Measurements from ENCODE around the gene HLCS.

HLCS gene

DNA sequence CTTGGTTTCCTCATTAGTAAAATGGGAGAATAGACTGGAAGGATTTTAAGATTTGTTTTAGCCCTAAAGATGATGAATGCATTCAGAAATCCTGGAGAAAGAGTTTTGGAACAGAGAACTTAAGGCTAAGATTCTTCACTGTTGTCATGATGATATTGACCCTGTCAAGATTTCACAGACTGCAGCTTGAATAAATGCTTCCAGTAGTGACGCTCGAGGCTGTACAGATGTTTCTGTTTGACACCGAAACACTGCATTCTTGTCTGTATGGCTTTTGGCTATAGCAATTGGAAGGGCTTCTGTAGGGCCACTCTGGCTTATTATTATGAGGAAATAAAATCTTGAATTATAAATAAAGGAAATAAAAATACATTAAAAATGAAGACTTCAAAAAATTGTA, 241.8 kb downstream of the HLCS start:
- no peak for DNase-seq (ENCODE audit: low read depth, low spot score)

- DNase-seq (ENCODE audit: low read depth, low spot score) = no peak
Observed at GRCh38 chr21:36723371-36723881, 243.0 kb downstream of the HLCS start.

DNA sequence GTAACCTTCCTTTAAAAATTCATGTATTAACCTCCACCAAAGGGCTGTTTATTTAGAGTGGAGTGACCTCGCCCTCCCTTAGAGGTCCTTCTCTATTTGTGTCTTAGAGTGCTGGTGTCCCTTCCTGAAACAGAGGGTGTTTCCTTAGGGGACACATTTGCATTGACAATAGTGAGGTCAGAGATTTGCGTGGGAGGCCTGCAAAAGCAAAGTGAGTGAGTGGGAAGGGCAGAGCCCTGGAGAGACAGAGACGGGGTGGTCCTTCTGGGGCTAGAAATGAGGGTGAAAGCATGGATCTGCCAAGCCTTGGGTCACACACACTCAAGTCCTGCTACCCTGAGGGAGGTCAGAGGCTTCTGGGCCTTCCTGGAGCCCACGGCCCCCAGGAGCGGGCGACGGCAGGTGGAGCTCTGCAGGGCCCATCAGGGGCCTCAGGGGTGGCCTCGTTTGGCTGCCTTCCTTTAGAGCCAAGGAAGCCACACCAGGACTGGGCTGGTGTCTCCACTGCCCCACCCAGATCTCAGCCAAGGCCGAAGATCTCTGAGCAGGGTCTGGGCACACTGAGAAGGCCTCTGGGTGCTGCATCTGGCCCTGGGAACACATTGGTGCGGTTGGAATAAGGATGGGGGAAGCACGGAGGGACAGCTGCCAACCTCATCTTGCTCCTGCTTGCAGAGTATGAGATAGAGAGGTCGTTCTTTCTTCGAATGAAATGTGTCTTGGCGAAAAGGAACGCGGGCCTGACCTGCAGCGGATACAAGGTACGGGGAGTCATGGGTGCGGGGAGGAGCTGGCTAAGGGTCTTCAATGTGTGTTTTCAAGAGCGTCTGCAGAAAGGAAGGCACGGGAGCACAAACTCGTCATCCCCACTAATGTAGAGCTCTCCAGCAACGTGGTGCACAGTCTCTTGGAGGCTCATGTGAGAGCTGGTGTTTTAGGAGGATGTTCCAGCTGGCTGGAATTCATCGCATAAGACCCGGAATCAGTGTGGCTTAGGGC, 243.8 kb downstream of the HLCS start:
- DNase-seq (ENCODE audit: low read depth, low spot score) = no peak

GRCh38 chr21:36721817-36722216, 244.7 kb downstream of the HLCS start:
- no peak for DNase-seq (ENCODE audit: low read depth, low spot score)

DNA sequence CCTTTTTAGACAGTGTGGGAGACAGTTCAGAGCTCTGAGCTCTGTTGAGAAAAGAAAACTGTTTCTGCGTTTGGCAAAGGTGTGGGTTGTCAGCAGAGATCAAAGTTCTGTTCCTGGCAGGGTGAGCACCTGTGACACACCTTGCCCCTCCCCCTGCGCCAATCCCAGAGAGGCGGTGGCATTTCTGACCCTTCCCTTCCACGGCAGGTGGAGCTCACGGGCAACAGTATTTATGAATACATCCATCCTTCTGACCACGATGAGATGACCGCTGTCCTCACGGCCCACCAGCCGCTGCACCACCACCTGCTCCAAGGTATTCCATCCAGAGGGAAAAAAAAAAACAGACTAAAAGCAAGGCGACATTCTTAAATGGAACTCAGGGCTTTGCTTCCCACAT, 246.9 kb downstream of the HLCS start:
- no peak for DNase-seq (ENCODE audit: low read depth, low spot score)

DNA sequence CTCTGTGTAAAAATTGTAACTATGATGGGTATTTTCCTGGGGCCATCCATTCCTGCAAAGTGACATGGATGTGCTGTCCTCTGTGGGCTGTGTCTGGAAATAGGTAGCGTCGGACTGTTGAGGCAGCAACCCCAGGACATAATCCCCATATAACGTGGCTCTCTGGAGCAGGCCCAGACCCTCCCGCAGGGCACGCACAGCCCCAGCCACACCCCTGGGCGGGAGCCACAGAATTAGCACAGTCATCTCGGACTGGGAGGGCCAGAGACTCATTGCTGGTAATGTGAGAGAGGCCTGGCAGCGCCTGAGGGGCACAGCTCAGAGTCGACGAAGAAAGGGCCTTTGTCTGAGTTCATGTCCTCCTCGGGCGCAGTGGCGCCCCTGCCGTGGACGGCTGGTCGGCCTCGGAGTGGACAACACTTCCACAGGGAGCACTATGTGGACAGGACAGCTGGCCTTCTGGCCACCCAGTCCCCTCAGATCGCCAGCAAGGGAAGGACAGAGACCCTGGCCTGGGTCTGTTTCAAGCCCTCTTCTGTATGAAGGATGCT, 247.4 kb downstream of the HLCS start:
- no peak for DNase-seq (ENCODE audit: low read depth, low spot score)

DNA sequence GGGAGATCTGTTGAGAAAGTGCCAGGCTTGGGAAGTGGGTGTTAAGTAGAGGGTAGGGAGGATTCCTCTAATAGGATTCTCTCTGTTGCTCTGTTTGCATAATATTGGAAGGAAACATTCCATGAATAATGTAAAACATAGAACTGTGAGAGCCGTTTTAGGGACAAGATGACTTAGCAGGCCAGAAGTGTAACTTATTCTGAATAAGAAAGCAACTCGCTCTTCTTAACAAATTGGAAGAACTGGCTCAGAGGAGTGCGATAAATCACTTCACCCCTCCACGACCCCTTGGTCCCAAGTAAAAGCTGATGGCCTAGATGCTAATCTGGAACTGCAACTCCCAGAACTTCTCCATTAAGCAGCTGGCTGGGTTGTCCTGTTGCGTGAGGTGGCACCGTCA, 248.5 kb downstream of the HLCS start:
- DNase-seq (ENCODE audit: low read depth, low spot score) = no peak

- no peak for DNase-seq (ENCODE audit: low read depth, low spot score)
Observed at GRCh38 chr21:36716836-36717235, 249.6 kb downstream of the HLCS start.

GRCh38 chr21:36716387-36716786, 250.1 kb downstream of the HLCS start:
- DNase-seq (ENCODE audit: low read depth, low spot score) = no peak

- DNase-seq (ENCODE audit: low read depth, low spot score) = no peak
Observed at GRCh38 chr21:36713746-36714145, 252.7 kb downstream of the HLCS start.

GRCh38 chr21:36710729-36711048, 255.8 kb downstream of the HLCS start:
- no peak for DNase-seq (ENCODE audit: low read depth, low spot score)

GRCh38 chr21:36709868-36710728, 256.4 kb downstream of the HLCS start:
- DNase-seq (ENCODE audit: low read depth, low spot score) = no peak

DNA sequence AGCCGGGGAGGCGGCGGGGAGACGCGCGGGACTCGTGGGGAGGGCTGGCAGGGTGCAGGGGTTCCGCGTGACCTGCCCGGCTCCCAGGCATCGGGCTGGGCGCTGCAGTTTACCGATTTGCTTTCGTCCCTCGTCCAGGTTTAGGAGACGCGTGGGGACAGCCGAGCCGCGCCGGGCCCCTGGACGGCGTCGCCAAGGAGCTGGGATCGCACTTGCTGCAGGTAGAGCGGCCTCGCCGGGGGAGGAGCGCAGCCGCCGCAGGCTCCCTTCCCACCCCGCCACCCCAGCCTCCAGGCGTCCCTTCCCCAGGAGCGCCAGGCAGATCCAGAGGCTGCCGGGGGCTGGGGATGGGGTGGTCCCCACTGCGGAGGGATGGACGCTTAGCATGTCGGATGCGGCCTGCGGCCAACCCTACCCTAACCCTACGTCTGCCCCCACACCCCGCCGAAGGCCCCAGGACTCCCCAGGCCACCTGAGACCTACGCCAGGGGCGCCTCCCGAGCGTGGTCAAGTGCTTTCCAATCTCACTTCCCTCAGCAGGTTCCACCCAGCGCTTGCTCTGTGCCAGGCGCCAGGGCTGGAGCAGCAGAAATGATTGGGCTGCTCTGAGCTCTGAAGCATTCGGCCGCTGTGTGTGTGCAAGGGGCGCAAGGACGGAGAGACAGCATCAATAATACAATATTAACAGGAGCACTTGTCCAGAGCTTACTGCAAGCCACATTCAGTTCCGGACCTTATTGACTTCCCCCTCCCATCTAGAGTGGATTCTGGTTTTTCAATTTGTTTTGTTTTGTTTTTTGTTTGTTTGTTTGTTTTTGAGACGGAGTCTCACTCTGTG, 257.2 kb downstream of the HLCS start:
- no peak for DNase-seq (ENCODE audit: low read depth, low spot score)

DNA sequence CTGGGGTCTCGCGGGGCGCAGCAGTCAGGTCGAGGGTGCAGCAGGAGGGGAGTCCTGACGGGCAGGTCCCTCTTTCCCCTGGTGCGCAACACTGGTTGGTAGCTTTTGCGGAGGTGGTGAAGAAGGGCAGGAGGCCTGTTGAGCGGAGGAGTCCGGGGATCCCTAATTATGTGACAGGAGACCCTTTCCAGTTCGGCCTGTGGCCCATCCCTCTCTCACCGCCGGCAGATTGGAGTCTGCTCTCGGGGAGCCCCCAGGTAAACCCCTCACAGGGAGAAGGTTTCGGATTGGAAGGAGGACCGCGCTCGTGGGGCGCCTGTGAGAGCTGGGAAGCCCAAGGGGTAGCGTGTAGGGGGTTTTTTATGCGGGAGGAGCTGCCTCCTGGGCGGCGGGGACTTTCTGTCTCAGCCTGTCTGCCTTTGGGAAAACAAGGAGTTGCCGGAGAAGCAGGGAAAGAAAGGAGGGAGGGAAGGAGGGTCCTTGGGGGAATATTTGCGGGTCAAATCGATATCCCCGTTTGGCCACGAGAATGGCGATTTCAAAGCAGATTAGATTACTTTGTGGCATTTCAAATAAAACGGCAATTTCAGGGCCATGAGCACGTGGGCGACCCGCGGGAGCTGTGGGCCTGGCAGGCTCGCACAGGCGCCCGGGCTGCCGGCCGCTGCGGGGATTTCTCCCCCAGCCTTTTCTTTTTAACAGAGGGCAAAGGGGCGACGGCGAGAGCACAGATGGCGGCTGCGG, 258.0 kb downstream of the HLCS start:
- no peak for DNase-seq (ENCODE audit: low read depth, low spot score)

DNA sequence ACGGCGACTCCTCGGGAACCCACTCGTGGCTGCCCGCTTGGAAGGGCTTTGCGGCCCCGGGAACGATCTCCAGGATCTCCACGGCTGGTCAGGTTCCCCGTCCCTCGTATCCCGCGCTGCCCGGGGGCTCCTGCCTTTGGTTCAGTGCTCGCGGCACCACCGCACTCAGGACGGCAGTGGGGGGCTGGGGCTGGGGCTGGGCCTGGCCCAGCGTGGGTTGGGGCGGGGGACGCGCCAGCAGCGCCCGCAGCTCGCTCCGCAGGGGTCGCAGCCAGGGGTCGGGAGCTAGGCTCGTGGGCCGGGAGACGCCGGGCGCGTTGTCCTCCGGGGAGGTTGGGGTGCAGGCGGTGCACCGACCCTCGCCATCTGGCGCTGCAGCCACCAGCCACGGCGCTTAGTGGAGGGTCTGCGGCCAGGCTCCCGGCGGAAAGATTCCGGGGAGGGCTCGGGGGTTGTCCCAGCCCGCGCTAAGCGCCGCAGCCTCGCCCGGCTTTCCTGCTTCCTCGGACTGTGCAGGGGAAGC, 258.6 kb downstream of the HLCS start:
- no peak for DNase-seq (ENCODE audit: low read depth, low spot score)

GRCh38 chr21:36706951-36707762, 259.3 kb downstream of the HLCS start:
- DNase-seq (ENCODE audit: low read depth, low spot score) = no peak

DNA sequence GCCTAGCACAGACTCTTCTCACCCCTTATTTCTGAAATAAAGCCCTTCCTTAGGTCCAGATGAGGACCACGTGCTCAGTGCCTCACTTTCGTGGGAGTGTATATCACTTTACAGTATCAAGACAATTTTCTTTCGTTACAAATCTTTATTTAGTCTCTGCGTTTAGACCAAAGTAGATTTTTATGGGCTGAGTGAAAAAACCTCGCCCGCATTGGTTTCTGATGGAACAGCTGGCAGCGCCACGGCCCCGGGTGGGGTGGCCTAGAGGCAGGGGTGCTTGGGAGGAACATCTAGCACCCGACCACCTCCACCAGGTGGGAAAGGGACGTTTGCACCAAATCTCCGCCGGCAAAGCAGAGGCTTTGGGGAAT, 260.0 kb downstream of the HLCS start:
- DNase-seq (ENCODE audit: low read depth, low spot score) = no peak

DNA sequence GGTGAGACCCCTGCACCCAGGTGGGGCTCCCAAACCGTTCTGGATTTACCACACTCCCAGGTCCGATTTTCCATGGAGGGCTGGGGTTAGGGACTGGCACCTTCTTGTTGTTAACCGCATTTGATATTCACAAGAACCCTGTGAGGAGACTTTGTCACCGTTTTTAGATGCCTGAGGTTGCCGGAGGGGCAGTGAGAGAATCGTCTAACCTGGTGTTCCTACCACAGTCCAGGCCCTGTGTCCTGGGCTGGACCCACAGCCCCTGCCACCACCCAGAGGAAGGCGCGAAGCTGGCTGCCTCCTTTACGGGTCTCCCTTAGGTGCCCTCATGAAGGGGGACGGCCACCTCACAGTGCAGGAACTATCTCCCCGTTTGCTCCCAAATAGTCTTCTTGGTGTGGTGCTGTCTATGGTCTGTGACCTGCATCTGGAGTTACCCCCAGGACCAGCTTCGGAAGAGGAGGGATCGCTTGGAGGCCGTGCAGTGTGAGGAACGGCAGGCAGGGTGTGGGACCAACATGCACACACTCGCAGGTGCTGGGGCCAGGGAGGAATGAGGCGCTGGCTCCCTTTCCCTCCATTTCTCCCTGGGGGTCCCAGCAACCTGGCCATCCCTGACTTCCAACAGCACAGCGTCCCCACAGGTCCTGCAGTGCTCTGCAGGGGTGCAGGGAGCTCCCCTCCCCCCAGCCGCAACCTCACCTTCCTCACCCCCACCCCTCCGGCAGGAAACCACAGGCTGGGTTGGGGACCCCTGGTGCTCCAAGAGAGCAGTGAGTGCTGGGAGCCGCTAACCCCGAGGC, 260.6 kb downstream of the HLCS start:
- no peak for DNase-seq (ENCODE audit: low read depth, low spot score)
